HAP-1 (cell line): ENCODE measurements around the gene LGMN.
"Not testable (repeated sequence)": the region's sequence is repeated elsewhere in the genome, so short reads cannot be mapped to it uniquely, and the experiment has no call there.

Source experiments
- DNase-seq, 2 experiments: peaks; one replicate each; pipeline ENCODE4 v3.0.0-alpha.2; 2016 to 2020; ENCODE audit warnings: low spot score in 2 of 2
- H3K27me3 ChIP-seq: fragments of 250-450 bp; sonication (Bioruptor Pico); 2 replicates; pipeline ENCODE4 v1.5.1; 2020; ENCODE audit warnings: low read depth, mild to moderate bottlenecking, moderate library complexity
- H3K36me3 ChIP-seq: fragments of 250-450 bp; sonication (Bioruptor Pico); replicated peaks from 2 replicates; pipeline ENCODE4 v1.5.1; 2020; ENCODE audit warnings: mild to moderate bottlenecking
- H3K4me1 ChIP-seq: fragments of 250-450 bp; sonication (Bioruptor Pico); 2 replicates; pipeline ENCODE4 v1.5.1; 2020; ENCODE audit warnings: mild to moderate bottlenecking
- H3K4me3 ChIP-seq: fragments of 250-450 bp; sonication (Bioruptor Pico); 2 replicates; pipeline ENCODE4 v1.5.1; 2020; ENCODE audit warnings: mild to moderate bottlenecking, moderate library complexity
- H3K9me3 ChIP-seq: fragments of 250-450 bp; sonication (Bioruptor Pico); 2 replicates; pipeline ENCODE4 v1.5.1; 2020; ENCODE audit warnings: mild to moderate bottlenecking, moderate library complexity
- in situ Hi-C: fragments of 300-500 bp; cut with MboI; formaldehyde crosslinking; loops from 3 replicates; pipeline ENCODE4 v1.14.3; 2020; ENCODE audit warnings: low sequenced_read_pairs, inconsistent platforms, mixed read lengths

Gene LGMN

DNA sequence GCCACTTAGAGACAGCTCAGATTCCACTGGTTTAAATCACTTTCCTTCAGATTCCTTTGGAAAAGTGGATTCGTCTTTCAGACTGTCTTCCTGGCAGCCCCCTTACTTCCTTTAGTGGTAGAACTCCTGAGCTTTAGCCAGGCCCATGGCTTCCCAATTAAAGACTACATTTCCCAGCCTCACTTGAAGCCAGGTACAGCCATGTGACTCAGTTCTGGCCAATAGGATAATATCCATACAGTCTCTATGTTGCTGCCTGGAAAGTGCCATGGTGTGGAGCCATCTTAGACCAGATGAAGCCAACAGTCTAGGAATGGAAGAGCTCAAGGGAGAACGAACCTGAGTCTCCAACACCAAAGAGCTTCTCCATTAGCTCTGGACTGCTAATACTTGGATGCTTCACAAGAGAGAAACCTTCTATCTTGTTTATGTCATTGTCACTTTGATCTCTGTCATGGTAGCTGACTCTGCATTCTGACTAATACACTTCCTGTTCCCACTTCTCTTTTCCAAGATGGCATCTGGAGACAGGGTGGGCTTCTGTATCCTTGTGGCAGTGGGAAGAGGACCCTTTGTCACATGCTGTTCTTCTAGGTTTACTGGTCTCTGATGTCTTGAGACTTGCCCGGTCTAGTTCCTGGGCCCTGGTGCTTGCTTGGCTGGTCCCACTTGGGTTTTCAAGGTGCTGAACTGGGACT, 30.6 kb upstream of the LGMN start:
- H3K4me1 ChIP-seq, DNase-seq, in situ Hi-C loops: not testable (repeated sequence)

DNA sequence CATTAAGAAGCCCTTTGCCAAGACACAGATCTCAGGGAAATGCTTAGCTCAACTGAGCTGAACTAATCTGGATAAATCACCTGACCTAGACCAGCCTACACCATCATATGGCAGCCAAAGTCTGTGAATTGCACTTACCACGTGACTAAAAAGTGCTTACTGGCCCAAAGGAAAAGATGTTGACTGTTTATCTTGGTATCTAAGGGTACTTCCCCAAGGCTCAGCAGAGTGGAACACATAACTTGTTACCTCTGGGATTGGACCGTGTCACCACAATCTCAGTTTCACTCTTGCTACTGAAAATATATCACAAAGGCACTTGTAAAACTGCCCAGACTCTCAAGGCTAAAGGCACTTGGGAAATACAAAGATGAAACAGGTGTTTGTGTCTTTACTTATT, 26.9 kb upstream of the LGMN start:
- in situ Hi-C loops, DNase-seq: not testable (repeated sequence)

More for the DNA sequence above, 30.6 kb upstream of the LGMN start:
- H3K36me3 ChIP-seq, H3K27me3 ChIP-seq, H3K9me3 ChIP-seq, H3K4me3 ChIP-seq: not testable (repeated sequence)

GRCh38 chr14:92774572-92774971, 26.1 kb upstream of the LGMN start:
- in situ Hi-C loops, result no loop called here
- H3K36me3 ChIP-seq, result no peaks in the 10 kb centered on the region
- no peaks in the 10 kb centered on the region for H3K4me1 ChIP-seq
- no peaks in the 10 kb centered on the region for H3K9me3 ChIP-seq
- H3K27me3 ChIP-seq, result no peaks in the 10 kb centered on the region
- no peak for DNase-seq
- H3K4me3 ChIP-seq, result no peak overlapping the region

More for the DNA sequence above, 26.9 kb upstream of the LGMN start:
- not testable (repeated sequence) for H3K36me3 ChIP-seq, H3K4me1 ChIP-seq, H3K4me3 ChIP-seq, H3K9me3 ChIP-seq, H3K27me3 ChIP-seq

- in situ Hi-C loops, result no loop called here
- DNase-seq, result no peak
These were observed 22.1 kb upstream of the LGMN start for GRCh38 chr14:92770484-92770883.

DNA sequence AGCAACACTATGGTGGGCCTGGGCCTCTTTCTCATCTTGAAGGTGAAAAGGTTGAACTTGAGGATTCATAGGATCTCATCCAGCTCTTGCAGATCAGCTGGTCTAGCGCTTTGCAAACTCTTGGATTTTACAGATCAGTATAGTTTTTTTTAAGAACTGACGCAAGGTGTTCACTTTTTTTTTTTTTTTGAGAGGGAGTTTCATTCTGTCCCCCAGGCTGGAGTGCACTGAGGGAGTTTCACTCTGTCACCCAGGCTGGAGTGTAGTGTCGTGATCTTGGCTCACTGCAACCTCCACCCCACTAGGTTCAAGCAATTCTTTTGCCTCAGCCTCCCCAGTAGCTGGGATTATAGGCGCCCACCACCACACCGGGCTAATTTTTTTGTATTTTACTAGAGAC, 20.4 kb upstream of the LGMN start:
- Histone ChIP-seq H3K27me3 (no peaks in the 10 kb centered on the region), H3K36me3 (no peaks in the 10 kb centered on the region), H3K9me3 (no peaks in the 10 kb centered on the region), H3K4me3 (no peak overlapping the region), H3K4me1 (no peaks in the 10 kb centered on the region)
- in situ Hi-C loops, result no loop called here
- DNase-seq, result no peak

More at GRCh38 chr14:92770484-92770883, 22.1 kb upstream of the LGMN start:
- H3K36me3 ChIP-seq, result no peaks in the 10 kb centered on the region
- H3K9me3 ChIP-seq, result no peaks in the 10 kb centered on the region
- no peak overlapping the region for H3K4me3 ChIP-seq
- no peaks in the 10 kb centered on the region for H3K4me1 ChIP-seq
- H3K27me3 ChIP-seq, result no peaks in the 10 kb centered on the region

DNA sequence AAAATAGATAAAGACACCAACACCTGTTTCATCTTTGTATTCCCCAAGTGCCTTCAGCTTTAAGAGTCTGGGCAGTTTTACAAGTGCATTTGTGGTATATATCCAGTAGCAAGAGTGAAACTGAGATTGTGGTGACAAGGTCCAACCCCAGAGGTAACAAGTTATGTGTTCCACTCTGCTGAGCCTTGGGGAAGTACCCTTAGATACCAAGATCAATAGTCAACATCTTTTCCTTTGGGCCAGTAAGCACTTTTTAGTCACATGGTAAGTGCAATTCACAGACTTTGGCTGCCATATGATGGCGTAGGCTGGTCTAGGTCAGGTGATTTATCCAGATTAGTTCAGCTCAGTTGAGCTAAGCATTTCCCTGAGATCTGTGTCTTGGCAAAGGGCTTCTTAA, 19.8 kb upstream of the LGMN start:
- H3K4me1 ChIP-seq, DNase-seq, in situ Hi-C loops, H3K4me3 ChIP-seq, H3K27me3 ChIP-seq, H3K36me3 ChIP-seq, H3K9me3 ChIP-seq: not testable (repeated sequence)

- H3K27me3 ChIP-seq, H3K36me3 ChIP-seq, H3K4me1 ChIP-seq, in situ Hi-C loops, DNase-seq, H3K9me3 ChIP-seq, H3K4me3 ChIP-seq: not testable (repeated sequence)
These were observed 15.5 kb upstream of the LGMN start for GRCh38 chr14:92763666-92764631.

GRCh38 chr14:92760524-92760805, 12.0 kb upstream of the LGMN start:
- no peak for DNase-seq
- in situ Hi-C loops, result no loop called here
- Histone ChIP-seq H3K4me1 (no peaks in the 10 kb centered on the region), H3K36me3 (no peaks in the 10 kb centered on the region), H3K27me3 (no peaks in the 10 kb centered on the region), H3K4me3 (no peak overlapping the region), H3K9me3 (no peaks in the 10 kb centered on the region)

GRCh38 chr14:92759679-92760523, 11.5 kb upstream of the LGMN start:
- H3K4me1 ChIP-seq, result no peaks in the 10 kb centered on the region
- no peak overlapping the region for H3K4me3 ChIP-seq
- no peaks in the 10 kb centered on the region for H3K9me3 ChIP-seq
- DNase-seq, result no peak
- no peaks in the 10 kb centered on the region for H3K36me3 ChIP-seq
- H3K27me3 ChIP-seq, result no peaks in the 10 kb centered on the region
- in situ Hi-C loops, result no loop called here

DNA sequence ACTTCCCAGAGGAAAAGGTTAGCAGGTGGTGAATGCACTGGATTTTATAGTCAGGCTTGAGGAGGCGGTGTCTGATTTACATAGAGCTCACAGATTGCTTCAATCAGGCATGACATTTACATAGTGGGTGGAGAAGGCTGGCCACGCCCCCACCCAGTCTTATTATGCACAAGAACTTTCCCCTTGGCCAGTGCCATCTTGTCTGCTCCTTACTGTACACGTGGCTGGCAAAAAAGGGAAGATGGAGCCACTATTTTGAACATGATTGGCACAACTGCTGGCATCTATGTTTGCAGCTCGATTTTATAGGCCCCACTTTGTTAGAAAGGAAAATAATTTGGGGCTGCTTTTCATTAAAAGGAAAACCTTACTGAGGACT, 10.9 kb upstream of the LGMN start:
- Histone ChIP-seq H3K36me3 (no peaks in the 10 kb centered on the region), H3K27me3 (no peaks in the 10 kb centered on the region), H3K4me1 (no peaks in the 10 kb centered on the region), H3K4me3 (no peak overlapping the region), H3K9me3 (no peaks in the 10 kb centered on the region)
- in situ Hi-C loops, result no loop called here
- DNase-seq, result peak; percentile 3 to 60

DNA sequence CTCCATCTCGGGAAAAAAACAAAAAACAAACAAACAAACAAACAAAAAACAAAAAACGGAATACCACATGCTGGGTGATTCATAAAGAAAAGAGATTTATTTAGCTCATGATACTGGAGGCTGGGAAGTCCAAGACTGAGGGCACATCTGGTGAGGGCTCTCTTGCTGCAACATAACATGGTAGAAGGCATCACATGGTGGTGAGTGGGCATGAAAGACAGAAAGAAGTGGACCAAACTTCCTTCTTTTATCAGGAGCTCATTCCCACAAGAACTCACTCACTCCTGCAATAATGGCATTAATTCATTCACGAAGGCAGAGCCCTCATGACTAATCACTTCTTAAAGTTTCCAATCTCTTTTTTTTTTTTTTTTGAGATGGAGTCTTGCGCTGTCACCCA, 8.0 kb upstream of the LGMN start:
- H3K36me3 ChIP-seq, result no peaks in the 10 kb centered on the region
- H3K9me3 ChIP-seq, result no peaks in the 10 kb centered on the region
- no peak overlapping the region for H3K4me3 ChIP-seq
- no peaks in the 10 kb centered on the region for H3K27me3 ChIP-seq
- no peaks in the 10 kb centered on the region for H3K4me1 ChIP-seq
- in situ Hi-C loops, result no loop called here
- DNase-seq, result no peak

GRCh38 chr14:92755495-92755894, 7.1 kb upstream of the LGMN start:
- in situ Hi-C loops, result no loop called here
- H3K4me1 ChIP-seq, result no peaks in the 10 kb centered on the region
- H3K36me3 ChIP-seq, result no peaks in the 10 kb centered on the region
- DNase-seq, result no peak
- no peaks in the 10 kb centered on the region for H3K9me3 ChIP-seq
- no peak overlapping the region for H3K4me3 ChIP-seq
- no peaks in the 10 kb centered on the region for H3K27me3 ChIP-seq

DNA sequence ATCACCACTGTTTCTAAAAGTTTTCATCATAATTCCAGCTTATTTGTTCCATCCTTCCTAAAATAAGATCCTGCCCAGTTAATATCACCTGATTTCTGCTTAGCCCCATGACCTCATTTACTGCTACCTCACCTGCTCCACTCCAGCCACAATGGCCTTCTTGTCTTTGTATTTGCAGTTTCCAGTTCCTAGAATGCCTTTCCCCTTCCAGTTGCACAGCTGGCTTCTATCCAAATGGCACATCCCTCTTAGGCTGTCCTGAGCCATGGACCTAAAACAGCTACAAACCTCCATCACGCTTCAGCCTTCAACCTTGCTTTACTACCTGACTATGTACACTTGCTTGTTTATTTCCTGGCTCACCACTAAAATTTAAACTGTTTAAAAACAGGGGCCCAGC, 6.5 kb upstream of the LGMN start:
- H3K4me3 ChIP-seq, result no peak overlapping the region
- H3K4me1 ChIP-seq, result no peaks in the 10 kb centered on the region
- no peaks in the 10 kb centered on the region for H3K36me3 ChIP-seq
- no peaks in the 10 kb centered on the region for H3K27me3 ChIP-seq
- DNase-seq, result no peak
- no peaks in the 10 kb centered on the region for H3K9me3 ChIP-seq
- in situ Hi-C loops, result no loop called here

GRCh38 chr14:92753250-92753649, 4.8 kb upstream of the LGMN start:
- Histone ChIP-seq H3K4me3 (no peak overlapping the region), H3K4me1 (no peaks in the 10 kb centered on the region), H3K36me3 (no peaks in the 10 kb centered on the region), H3K9me3 (no peaks in the 10 kb centered on the region), H3K27me3 (no peaks in the 10 kb centered on the region)
- in situ Hi-C loops, result no loop called here
- DNase-seq, result no peak
